T-helper 1 cell (primary cell): ENCODE data around the gene IGFBPL1.
"Not testable (repeated sequence)": the region's sequence is repeated elsewhere in the genome, so short reads cannot be mapped to it uniquely, and the experiment has no call there.

Source experiments
- DNase-seq, 5 donors: peaks; one replicate each; pipeline ENCODE4 v3.0.0-alpha.2; 2012 to 2020

The IGFBPL1 gene

DNA sequence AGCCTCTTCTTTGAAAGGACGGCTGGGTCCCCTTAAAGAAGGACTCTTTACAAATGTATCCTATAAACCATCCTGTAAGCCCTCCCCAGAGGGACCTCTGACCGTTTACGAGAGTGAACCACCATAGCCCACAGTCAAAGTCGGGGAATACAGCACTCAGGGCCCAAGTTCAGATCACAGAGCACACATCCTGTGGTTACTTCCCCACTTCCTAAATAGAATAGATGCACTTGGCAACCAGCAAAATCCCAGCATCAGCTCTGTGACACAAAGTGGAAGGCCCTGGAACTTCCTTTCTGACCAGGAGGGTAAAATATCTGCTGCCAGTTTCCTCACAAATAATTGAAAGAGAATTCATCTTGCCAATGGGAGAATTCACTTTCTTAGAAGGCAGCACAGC, 6.9 kb upstream of the IGFBPL1 start:
- DNase-seq, result no peak

DNA sequence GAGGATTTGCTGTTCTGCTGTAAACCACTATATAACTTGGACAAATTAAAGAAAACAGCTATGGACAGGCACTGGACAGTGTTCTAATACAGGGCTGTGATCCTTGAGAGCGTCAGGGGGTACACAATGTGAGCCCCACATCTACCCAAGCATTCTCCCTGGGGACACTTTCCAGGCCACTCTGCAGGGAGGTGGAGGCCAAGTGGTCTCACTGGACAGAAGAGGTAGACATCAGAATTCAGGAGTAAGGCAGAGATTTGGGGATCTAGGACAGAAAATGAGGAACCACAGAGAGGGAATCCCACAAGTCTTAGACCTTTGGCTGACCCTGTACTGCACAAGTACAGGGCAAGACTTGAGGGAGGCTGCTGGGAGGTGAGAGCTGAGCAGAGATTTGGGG, 3.8 kb upstream of the IGFBPL1 start:
- DNase-seq, result no peak

DNA sequence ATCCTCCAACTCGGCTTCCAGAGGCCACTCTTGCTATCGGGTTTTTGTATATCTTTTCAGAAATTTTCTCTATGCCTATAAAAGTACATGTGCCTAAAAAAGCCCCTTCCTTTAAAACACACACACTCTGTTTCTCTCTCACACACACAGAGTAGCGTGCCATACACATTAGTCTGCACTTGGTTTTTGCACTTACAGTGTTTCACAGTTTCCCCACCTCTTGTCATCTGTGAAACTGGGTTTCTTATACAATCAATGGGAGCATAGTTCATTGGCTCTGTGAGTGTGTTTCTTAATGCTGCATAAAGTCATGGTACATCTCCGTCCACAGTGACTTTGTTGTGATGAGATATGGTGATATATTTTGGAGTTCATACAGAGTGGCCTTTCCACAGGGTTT, 664 bp upstream of the IGFBPL1 start:
- no peak for DNase-seq

GRCh38 chr9:38423273-38423972, 831 bp downstream of the IGFBPL1 start:
- DNase-seq, result no peak

DNA sequence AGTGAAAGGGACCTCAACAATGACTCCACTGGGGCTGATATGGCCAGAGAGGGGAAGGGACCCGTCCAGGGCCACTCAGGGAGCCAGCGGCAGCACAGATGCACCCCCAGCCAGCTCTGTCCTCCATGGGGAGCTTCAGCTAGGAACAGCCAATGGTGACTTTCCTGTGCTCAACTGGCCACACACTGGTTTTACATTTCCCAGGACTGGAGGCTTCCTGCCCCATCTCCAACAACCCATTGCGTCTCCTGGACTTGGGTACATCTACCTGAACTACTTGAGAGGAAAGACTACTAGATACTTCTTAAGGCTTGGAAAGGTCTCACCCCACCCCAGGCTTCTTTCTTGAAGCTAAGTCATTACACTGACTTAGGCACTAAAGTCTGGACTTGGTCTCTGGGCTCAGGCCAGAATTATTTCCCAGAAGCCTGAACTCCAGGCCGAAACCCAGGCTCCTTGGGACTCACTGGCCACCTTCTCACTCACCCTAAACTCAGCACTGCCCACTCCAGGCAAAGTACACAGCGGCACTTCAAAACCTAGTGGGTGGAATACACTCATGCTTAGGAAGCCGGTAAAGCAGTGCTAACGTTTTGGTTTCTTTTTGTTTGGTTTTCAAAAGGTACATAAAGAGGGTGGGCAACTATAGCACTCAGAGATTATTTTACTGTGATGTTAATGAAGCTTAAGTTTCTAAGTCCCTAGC, 1.5 kb downstream of the IGFBPL1 start:
- no peak for DNase-seq

GRCh38 chr9:38421498-38422211, 2.6 kb downstream of the IGFBPL1 start:
- no peak for DNase-seq

GRCh38 chr9:38419181-38419580, 5.1 kb downstream of the IGFBPL1 start:
- DNase-seq, result no peak

DNA sequence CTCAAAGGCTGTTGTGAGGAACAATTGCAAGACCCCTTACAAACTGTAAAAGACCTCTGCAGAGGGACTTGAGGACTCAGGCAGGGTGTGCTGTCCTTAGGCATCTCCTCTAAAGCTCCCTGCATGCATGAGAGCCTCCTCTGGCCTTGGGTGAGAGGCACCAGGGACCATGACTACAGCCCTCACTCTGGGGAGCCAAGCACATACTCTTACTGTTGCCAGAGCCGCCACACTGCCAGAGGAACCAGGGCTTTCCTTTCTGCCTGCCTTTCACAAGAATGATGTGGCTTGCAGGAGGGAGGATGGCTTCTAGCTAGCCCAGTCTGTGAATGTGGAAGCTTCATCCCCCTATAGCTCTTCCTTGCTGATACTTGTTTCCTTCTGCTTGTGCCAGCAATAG, 5.9 kb downstream of the IGFBPL1 start:
- DNase-seq, result no peak

GRCh38 chr9:38417003-38417945, 7.0 kb downstream of the IGFBPL1 start:
- DNase-seq, result no peak

DNA sequence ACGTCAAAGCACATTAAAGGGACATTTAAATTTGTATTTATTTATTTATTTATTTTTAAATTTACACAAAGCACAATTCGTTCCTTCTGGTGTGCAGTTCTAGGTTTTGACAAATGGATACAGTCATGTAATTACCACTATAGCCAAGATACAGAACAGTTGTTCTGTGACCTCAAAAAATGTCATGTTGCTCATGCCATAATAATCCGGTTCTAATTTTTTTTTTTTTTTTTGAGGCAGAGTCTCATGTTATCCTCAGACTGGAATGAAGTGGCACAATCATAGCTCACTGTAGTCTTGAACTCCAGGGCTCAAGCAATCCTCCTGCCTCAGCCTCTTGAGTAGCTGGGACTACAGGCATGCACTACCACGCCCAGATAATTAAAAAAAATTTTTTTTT, 7.8 kb downstream of the IGFBPL1 start:
- no peak for DNase-seq

GRCh38 chr9:38415856-38416255, 8.4 kb downstream of the IGFBPL1 start:
- DNase-seq, result no peak

- no peak for DNase-seq
These were observed 10.1 kb downstream of the IGFBPL1 start for GRCh38 chr9:38414040-38414723.

GRCh38 chr9:38413283-38413682, 11.0 kb downstream of the IGFBPL1 start:
- DNase-seq, result no peak

GRCh38 chr9:38412751-38413150, 11.5 kb downstream of the IGFBPL1 start:
- DNase-seq, result no peak

DNA sequence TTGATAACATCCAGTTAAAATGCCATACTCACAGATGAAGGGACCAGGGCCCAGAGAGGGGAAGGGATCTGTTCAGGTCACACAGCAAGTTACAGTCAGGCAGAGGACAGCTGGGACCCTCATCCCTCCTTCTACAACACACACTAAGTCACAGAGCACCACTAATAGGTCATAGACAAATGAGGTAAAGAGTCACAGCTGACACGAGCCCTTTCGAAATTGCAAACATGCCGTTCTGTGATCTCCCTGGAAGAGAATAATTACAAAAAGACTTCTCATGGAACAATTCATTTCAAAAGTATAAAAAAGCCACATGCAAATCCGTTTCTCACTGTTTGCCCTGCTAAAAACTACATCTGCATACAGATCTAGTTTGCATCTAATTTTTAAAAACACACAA, 15.5 kb downstream of the IGFBPL1 start:
- DNase-seq, result no peak

DNA sequence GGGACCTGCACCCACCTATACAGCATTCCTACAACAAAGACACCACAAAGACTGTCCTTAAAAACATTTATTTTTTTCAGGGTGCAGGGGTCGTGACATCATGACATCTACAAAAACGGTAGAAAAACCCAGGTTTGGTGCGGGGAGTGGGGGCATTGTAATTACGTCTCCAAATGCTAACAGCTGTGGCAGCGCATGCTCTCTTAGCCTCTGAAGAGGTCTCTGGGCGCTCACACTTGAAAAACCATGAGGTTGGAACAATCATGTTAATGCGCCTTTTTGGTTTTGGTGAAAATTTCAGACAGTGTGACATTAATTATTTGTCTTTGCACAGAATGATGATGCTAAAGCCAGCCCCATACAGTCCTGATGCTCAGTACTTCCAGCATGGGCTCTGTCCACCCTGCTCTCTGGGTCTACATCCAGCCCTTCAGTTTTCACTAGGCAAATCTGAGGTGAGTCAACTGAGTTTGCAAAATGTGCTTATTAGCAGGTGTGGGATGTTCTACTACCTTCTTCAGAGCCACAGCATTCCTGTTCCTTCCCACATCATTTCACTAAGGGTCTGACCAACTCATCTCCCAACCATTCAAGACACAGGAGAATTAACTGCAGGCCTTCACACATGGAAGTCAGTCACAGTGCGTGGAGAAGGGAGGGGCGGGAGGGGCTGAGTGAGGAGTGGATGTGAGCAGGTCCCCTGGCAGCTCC, 17.6 kb downstream of the IGFBPL1 start:
- no peak for DNase-seq

DNA sequence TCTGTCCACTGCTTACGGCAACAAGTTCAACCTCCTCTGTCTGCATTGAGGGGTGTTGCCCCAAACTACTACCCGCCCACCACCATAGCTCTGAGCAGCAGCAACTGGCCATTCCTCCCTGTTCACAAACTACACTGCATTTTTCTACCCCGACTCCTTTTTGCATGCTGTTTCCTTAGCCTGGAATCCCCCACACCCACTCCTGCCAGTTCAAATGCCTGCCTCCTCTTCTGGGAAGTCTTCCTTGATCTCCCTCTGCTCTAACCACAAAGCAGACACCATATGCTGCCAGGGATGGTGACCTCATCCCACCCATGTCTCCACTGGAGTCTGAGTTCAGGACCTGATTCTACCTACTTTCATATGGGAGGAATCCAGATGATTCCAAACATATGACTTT, 18.5 kb downstream of the IGFBPL1 start:
- no peak for DNase-seq

- no peak for DNase-seq
These were observed 19.9 kb downstream of the IGFBPL1 start for GRCh38 chr9:38404314-38404713.

GRCh38 chr9:38401994-38402393, 22.3 kb downstream of the IGFBPL1 start:
- DNase-seq, result no peak

GRCh38 chr9:38399191-38399590, 25.1 kb downstream of the IGFBPL1 start:
- not testable (repeated sequence) for DNase-seq

DNA sequence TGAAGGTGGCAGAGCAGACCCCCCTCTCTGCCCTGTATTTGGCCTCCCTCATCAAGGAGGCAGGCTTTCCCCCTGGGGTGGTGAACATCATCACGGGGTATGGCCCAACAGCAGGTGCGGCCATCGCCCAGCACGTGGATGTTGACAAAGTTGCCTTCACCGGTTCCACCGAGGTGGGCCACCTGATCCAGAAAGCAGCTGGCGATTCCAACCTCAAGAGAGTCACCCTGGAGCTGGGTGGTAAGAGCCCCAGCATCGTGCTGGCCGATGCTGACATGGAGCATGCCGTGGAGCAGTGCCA, 27.9 kb downstream of the IGFBPL1 start:
- no peak for DNase-seq
